Right lobe of liver (tissue), 4 donors: ENCODE results near the gene MAP7.

ENCODE experiments used
- CTCF ChIP-seq, 4 donors: fragments of 200-600 bp in 3 of 4; fragments of 450-650 bp in 1 of 4; IDR thresholded peaks; one replicate each; pipeline versions ENCODE4 v1.5.1 to v1.8.0; 2016 to 2022; ENCODE audit warnings: antibody characterized with exemption in 4 of 4, mild to moderate bottlenecking in 2 of 4
- POLR2A ChIP-seq: fragments of 450-650 bp; IDR thresholded peaks from one replicate; pipeline ENCODE4 v1.6.1; 2017; ENCODE audit warnings: antibody characterized with exemption, mild to moderate bottlenecking
- donor health status: DM: no; HTN: no; CAD: no.
- donor health status: DM: no; HTN: no; CAD: no.
- donor health status: DM: no; HTN: yes; CAD: no.

GRCh38 chr6:136333824-136334464, 216.3 kb downstream of the MAP7 start:
- no peak for TF ChIP-seq CTCF (IDR thresholded peaks at IDR 0.05)
- TF ChIP-seq POLR2A, result no peak
